ENCODE data around the gene DRC1. TPM values are rescaled to one million over a fixed set of nuclear protein-coding genes. Genes with fewer than 3 reads are reported as not detected.

DRC1 gene
- total and polyA plus RNA-seq, 2 of the 13 experiments (the other 11 are each of a cell fraction or from before 2014, with no cell fraction given) = 0.07 TPM; not detected in 1

DNA sequence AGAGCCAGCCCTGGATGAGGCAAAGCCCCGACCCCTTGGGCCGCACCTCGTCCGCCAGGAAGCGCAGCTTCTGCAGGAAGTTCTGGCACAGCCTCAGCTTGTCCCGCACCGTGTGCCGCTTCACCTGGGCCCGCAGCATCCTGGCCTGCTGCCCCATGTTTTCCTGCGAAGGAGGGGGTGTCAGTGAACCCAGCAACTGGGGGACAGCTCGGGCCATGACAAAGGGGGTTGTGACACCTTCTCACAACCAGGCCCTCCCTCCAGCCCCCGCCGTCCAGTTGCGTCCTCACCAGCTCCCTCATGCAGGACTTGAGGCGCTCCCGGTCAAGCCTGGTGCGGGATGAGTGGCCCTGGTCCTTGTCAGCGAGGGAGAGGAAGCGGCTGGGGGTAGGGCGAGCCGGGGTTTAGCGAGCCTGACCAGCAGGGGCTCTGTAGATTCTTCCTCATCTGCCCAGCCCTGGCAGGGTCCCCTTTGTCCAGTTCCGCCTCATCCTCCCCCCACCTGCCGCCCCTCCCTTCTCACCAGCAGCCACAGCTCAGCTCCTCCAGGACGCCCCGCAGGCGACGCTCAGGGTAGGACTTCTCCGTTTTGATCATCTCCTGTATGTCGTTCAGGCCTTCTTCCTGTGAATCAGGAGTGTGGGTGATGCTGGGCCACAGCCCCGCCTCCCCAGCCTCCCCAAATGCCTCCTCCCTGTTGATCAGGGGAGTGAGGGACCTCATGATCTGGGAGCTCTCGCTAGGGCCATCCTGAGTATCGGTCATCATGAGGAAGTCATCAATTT lies 75.6 kb downstream of the DRC1 start:
- H3K4me2 ChIP-seq (ENCODE audit: low read depth, low read length) = no peak overlapping the region
- TF ChIP-seq KLF9 (CRISPR knock-in tag; IDR thresholded peaks at IDR 0.05; ENCODE audit: low read depth) (no peak), ZNF317 (CRISPR knock-in tag; IDR thresholded peaks at IDR 0.05) (no peak), SMAD3 (CRISPR knock-in tag; IDR thresholded peaks at IDR 0.05) (no peak), GTF2F1 (IDR thresholded peaks at IDR 0.05; ENCODE audit: low read length) (no peak), ATF3 (CRISPR knock-in tag; IDR thresholded peaks at IDR 0.05) (no peak), SKI (IDR thresholded peaks at IDR 0.05; ENCODE audit: partially characterized antibody) (no peak), ZKSCAN1 (IDR thresholded peaks at IDR 0.05; ENCODE audit: low read length) (no peak), FOSL2 (CRISPR knock-in tag; IDR thresholded peaks at IDR 0.05) (no peak), FOXM1 (CRISPR knock-in tag; IDR thresholded peaks at IDR 0.05) (no peak), CCDC6 (CRISPR knock-in tag; IDR thresholded peaks at IDR 0.05) (no peak), SMARCC2 (IDR thresholded peaks at IDR 0.05) (no peak), ZFP90 (CRISPR knock-in tag; IDR thresholded peaks at IDR 0.05; ENCODE audit: borderline replicate concordance) (no peak)
- TF ChIP-seq, protein P1, sequence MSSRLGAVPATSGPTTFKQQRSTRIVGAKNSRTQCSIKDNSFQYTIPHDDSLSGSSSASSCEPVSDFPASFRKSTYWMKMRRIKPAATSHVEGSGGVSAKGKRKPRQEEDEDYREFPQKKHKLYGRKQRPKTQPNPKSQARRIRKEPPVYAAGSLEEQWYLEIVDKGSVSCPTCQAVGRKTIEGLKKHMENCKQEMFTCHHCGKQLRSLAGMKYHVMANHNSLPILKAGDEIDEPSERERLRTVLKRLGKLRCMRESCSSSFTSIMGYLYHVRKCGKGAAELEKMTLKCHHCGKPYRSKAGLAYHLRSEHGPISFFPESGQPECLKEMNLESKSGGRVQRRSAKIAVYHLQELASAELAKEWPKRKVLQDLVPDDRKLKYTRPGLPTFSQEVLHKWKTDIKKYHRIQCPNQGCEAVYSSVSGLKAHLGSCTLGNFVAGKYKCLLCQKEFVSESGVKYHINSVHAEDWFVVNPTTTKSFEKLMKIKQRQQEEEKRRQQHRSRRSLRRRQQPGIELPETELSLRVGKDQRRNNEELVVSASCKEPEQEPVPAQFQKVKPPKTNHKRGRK (CRISPR knock-in tag; IDR thresholded peaks at IDR 0.05) = no peak
- TF ChIP-seq, protein P2, sequence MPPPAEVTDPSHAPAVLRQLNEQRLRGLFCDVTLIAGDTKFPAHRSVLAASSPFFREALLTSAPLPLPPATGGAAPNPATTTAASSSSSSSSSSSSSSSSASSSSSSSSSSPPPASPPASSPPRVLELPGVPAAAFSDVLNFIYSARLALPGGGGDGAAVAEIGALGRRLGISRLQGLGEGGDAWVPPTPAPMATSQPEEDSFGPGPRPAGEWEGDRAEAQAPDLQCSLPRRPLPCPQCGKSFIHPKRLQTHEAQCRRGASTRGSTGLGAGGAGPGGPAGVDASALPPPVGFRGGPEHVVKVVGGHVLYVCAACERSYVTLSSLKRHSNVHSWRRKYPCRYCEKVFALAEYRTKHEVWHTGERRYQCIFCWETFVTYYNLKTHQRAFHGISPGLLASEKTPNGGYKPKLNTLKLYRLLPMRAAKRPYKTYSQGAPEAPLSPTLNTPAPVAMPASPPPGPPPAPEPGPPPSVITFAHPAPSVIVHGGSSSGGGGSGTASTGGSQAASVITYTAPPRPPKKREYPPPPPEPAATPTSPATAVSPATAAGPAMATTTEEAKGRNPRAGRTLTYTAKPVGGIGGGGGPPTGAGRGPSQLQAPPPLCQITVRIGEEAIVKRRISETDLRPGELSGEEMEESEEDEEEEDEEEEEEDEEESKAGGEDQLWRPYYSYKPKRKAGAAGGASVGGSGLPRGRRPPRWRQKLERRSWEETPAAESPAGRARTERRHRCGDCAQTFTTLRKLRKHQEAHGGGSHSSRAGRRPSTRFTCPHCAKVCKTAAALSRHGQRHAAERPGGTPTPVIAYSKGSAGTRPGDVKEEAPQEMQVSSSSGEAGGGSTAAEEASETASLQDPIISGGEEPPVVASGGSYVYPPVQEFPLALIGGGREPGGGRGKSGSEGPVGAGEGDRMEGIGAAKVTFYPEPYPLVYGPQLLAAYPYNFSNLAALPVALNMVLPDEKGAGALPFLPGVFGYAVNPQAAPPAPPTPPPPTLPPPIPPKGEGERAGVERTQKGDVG (CRISPR knock-in tag; IDR thresholded peaks at IDR 0.05; ENCODE audit: borderline replicate concordance) = no peak
- no peak overlapping the region for H3K4me3 ChIP-seq (replicated peaks in 1 of 3; ENCODE audit: insufficient read depth in 1 of 3, low read depth in 2 of 3, low read length in 3 of 3)
- H4K20me1 ChIP-seq (ENCODE audit: insufficient read depth, low read length) = no peaks in the 10 kb centered on the region
- FAIRE-seq (no peak), DNase-seq (ENCODE audit: low spot score) (no peak), ATAC-seq (peak; percentile 13; the same call in 2 of the 3 replicates)
- no TSS peak for BruUV-seq (replicated peaks)
- no peaks in the 10 kb centered on the region for H3K9me3 ChIP-seq (ENCODE audit: low read length)
- H3K27ac ChIP-seq (ENCODE audit: extremely low read length, insufficient read depth, low read length) = no peak overlapping the region
- no peaks in the 10 kb centered on the region for H3K36me3 ChIP-seq (replicated peaks in 1 of 2; ENCODE audit: control insufficient read depth in 1 of 2, insufficient read depth in 2 of 2, low read length in 2 of 2)
- CTCF ChIA-PET (ENCODE audit: low intra/inter-chr PET ratio, low total read pairs) = no interaction called here
- WGBS (ENCODE audit: low lambda C conversion rate) = 46% methylated on average over 32 of the region's 33 CpGs
- intact Hi-C loops (cut with micrococcal nuclease; ENCODE audit: unreplicated experiment) = no loop called here
- H3K4me1 ChIP-seq (ENCODE audit: insufficient read depth, low read length) = peaks cover 28% of the 10 kb centered on the region
- no peaks in the 10 kb centered on the region for H3K79me2 ChIP-seq (ENCODE audit: insufficient read depth, low read length)
- H2AFZ ChIP-seq (ENCODE audit: low read length) = no peak overlapping the region
- POLR2A ChIA-PET = no interaction called here
- in situ Hi-C loops (cut with HindIII; ENCODE audit: extremely low pct_ligation_motif_present, low pct_unique_long_range_greater_than_20kb) = no loop called here
- H3K9ac ChIP-seq (ENCODE audit: insufficient read depth, low read depth, low read length) = no peak overlapping the region
- peaks cover 0 to 13% of the 10 kb centered on the region in 2 experiments; a peak in 3 of 5 replicates for H3K27me3 ChIP-seq (ENCODE audit: control insufficient read depth in 1 of 2, insufficient read depth in 2 of 2, low read length in 2 of 2)
